Measurements from ENCODE around the gene MICB. TPM values are rescaled to one million over a fixed set of nuclear protein-coding genes. Genes with fewer than 3 reads are reported as not detected.

MICB gene
- total and polyA plus RNA-seq, 2 of the 8 experiments (the other 6 are each of a cell fraction or from before 2014, with no cell fraction given), result 16.2 to 25.3 TPM

DNA sequence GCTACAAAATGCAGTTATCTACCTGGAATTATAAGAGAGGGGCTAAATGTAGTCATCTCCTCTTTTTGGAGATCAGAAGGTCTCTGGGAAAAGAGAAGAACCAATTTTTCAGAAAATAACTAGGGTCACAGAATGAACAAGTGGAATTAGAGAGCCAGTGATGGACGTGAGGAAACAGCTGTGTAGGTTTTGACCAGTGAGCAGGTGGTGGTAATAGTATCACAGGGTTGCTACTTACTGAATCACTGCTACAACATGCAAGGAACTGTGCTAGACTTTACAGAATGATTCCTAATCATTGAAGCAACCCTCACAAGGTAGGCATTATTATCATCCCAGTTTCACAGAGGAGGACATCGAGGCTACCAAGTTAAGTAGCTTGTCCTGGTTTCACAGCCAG lies 46.7 kb downstream of the MICB start (continued):
- TF ChIP-seq, protein P1, sequence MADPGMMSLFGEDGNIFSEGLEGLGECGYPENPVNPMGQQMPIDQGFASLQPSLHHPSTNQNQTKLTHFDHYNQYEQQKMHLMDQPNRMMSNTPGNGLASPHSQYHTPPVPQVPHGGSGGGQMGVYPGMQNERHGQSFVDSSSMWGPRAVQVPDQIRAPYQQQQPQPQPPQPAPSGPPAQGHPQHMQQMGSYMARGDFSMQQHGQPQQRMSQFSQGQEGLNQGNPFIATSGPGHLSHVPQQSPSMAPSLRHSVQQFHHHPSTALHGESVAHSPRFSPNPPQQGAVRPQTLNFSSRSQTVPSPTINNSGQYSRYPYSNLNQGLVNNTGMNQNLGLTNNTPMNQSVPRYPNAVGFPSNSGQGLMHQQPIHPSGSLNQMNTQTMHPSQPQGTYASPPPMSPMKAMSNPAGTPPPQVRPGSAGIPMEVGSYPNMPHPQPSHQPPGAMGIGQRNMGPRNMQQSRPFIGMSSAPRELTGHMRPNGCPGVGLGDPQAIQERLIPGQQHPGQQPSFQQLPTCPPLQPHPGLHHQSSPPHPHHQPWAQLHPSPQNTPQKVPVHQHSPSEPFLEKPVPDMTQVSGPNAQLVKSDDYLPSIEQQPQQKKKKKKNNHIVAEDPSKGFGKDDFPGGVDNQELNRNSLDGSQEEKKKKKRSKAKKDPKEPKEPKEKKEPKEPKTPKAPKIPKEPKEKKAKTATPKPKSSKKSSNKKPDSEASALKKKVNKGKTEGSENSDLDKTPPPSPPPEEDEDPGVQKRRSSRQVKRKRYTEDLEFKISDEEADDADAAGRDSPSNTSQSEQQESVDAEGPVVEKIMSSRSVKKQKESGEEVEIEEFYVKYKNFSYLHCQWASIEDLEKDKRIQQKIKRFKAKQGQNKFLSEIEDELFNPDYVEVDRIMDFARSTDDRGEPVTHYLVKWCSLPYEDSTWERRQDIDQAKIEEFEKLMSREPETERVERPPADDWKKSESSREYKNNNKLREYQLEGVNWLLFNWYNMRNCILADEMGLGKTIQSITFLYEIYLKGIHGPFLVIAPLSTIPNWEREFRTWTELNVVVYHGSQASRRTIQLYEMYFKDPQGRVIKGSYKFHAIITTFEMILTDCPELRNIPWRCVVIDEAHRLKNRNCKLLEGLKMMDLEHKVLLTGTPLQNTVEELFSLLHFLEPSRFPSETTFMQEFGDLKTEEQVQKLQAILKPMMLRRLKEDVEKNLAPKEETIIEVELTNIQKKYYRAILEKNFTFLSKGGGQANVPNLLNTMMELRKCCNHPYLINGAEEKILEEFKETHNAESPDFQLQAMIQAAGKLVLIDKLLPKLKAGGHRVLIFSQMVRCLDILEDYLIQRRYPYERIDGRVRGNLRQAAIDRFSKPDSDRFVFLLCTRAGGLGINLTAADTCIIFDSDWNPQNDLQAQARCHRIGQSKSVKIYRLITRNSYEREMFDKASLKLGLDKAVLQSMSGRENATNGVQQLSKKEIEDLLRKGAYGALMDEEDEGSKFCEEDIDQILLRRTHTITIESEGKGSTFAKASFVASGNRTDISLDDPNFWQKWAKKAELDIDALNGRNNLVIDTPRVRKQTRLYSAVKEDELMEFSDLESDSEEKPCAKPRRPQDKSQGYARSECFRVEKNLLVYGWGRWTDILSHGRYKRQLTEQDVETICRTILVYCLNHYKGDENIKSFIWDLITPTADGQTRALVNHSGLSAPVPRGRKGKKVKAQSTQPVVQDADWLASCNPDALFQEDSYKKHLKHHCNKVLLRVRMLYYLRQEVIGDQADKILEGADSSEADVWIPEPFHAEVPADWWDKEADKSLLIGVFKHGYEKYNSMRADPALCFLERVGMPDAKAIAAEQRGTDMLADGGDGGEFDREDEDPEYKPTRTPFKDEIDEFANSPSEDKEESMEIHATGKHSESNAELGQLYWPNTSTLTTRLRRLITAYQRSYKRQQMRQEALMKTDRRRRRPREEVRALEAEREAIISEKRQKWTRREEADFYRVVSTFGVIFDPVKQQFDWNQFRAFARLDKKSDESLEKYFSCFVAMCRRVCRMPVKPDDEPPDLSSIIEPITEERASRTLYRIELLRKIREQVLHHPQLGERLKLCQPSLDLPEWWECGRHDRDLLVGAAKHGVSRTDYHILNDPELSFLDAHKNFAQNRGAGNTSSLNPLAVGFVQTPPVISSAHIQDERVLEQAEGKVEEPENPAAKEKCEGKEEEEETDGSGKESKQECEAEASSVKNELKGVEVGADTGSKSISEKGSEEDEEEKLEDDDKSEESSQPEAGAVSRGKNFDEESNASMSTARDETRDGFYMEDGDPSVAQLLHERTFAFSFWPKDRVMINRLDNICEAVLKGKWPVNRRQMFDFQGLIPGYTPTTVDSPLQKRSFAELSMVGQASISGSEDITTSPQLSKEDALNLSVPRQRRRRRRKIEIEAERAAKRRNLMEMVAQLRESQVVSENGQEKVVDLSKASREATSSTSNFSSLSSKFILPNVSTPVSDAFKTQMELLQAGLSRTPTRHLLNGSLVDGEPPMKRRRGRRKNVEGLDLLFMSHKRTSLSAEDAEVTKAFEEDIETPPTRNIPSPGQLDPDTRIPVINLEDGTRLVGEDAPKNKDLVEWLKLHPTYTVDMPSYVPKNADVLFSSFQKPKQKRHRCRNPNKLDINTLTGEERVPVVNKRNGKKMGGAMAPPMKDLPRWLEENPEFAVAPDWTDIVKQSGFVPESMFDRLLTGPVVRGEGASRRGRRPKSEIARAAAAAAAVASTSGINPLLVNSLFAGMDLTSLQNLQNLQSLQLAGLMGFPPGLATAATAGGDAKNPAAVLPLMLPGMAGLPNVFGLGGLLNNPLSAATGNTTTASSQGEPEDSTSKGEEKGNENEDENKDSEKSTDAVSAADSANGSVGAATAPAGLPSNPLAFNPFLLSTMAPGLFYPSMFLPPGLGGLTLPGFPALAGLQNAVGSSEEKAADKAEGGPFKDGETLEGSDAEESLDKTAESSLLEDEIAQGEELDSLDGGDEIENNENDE (IDR thresholded peaks at IDR 0.05; ENCODE audit: insufficient replicate concordance, low read length), result no peak
- TF ChIP-seq YY1 (IDR thresholded peaks at IDR 0.05; ENCODE audit: low read depth, low read length) (no peak), RFX5 (IDR thresholded peaks at IDR 0.05; ENCODE audit: borderline replicate concordance, low read depth, low read length) (no peak), CREB1 (IDR thresholded peaks at IDR 0.05) (no peak), POLR2A (IDR thresholded peaks at IDR 0.05; ENCODE audit: control extremely low read depth in 1 of 2, low read depth in 2 of 2, low read length in 2 of 2) (no peak), TBP (IDR thresholded peaks at IDR 0.05; ENCODE audit: low read depth, low read length) (no peak), JUND (IDR thresholded peaks at IDR 0.05; ENCODE audit: low read length) (no peak), EGR1 (IDR thresholded peaks at IDR 0.05; ENCODE audit: borderline replicate concordance, low read depth, low read length) (no peak), SIRT6 (IDR thresholded peaks at IDR 0.05; ENCODE audit: low read length) (no peak), MAFK (IDR thresholded peaks at IDR 0.05; ENCODE audit: low read depth, low read length) (no peak), EZH2 (IDR thresholded peaks at IDR 0.05; ENCODE audit: low read depth, low read length, severe bottlenecking) (no peak), SP4 (IDR thresholded peaks at IDR 0.05; ENCODE audit: low read length) (no peak), POU5F1 (IDR thresholded peaks at IDR 0.05; ENCODE audit: low read depth, low read length) (no peak)
